ENCODE results near the gene FRAT1. TPM values are rescaled to one million over a fixed set of nuclear protein-coding genes. Genes with fewer than 3 reads are reported as not detected.
"Not testable (repeated sequence)": the region's sequence is repeated elsewhere in the genome, so short reads cannot be mapped to it uniquely, and the experiment has no call there.

The FRAT1 gene
- total RNA-seq, 1 donor from 2014 or later: 1.4 TPM

DNA sequence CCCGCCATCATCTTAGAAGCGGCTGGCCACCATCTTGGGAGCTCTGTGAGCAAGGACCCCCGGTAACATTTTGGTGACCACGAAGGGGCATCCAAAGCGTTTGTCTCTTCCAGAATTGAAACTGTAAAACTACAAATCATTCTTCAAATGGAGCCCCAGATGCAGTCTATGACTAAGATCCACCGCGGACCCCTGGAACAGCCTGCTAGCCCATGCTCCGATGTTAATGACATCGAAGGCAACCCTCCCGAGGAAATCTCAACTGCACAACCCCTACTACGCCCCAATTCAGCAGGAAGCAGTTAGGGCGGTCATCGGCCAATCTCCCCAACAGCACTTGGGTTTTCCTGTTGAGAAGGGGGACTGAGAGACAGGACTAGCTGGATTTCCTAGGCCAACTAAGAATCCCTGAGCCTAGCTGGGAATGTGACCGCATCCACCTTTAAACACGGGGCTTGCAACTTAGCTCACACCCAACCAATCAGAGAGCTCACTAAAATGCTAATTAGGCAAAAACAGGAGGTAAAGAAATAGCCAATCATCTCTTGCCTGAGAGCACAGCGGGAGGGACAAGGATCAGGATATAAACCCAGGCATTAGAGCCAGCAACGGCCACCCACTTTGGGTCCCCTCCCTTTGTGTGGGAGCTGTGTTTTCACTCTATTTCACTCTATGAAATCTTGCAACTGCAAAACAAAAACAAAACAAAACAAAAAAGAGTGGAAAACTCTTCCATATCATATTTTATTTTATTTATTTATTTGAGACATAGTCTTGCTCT lies 28.3 kb upstream of the FRAT1 start:
- not testable (repeated sequence) for H3K4me1 Mint-ChIP-seq (ENCODE audit: low read depth, unreplicated experiment); H3K9me3 ChIP-seq (ENCODE audit: insufficient read depth, low read depth, low read length); H3K27ac Mint-ChIP-seq (ENCODE audit: unreplicated experiment); H3K9me3 Mint-ChIP-seq (ENCODE audit: unreplicated experiment); DNase-seq (ENCODE audit: low read depth); H3K4me1 ChIP-seq (ENCODE audit: insufficient read depth, low read length); H3K36me3 Mint-ChIP-seq (ENCODE audit: low read depth, unreplicated experiment); H3K27ac ChIP-seq (ENCODE audit: low read depth, low read length); H2AFZ ChIP-seq (ENCODE audit: low read depth, low read length); H3K27me3 ChIP-seq (ENCODE audit: insufficient read depth, low read length); H3K36me3 ChIP-seq (ENCODE audit: insufficient read depth, low read length); H4K20me1 ChIP-seq (ENCODE audit: insufficient read depth, low read length); FAIRE-seq; H3K9ac ChIP-seq (ENCODE audit: low read length); H3K27me3 Mint-ChIP-seq (ENCODE audit: low read depth, unreplicated experiment); H3K4me3 ChIP-seq (ENCODE audit: insufficient read depth, low read depth, low read length)
- Histone ChIP-seq H3K79me2 (ENCODE audit: insufficient read depth, low read length) (peaks cover 24% of the 10 kb centered on the region), H3K4me2 (ENCODE audit: low read length) (peak overlapping the region; percentile 88)
- peak overlapping the region; percentile 89 for H3K4me3 Mint-ChIP-seq (ENCODE audit: unreplicated experiment)

DNA sequence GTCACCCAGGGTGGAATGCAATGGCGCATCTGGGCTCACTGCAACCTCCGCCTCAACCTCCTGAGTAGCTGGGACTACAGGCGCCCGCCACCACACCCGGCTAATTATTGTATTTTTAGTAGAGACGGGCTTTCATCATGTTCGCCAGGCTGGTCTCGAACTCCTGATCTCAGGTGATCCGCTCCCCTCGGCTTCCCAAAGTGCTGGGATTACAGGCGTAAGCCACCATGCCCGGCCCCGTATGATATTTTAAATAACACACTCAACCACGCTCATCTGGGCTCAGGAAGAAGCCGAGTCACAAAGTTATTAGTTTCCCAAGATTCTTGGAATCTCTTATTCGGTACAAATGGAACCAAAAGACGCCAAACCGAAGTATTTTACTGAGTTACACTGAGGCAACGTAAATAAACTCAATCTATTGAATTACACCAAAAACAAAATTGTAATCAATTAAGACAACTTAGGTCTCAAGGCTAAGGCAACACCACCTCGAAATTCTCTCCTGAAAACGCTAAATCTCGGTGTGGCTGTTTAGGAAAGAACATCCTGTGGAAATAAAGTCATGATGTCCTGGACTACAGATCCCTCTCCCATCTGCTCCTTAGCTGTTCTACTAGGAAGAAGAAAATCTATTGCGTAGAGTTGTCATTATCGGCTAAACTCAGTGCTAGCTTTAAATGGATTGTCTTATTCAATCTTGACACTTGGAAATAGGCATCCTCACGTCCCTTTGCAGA lies 27.5 kb upstream of the FRAT1 start:
- FAIRE-seq: no peak

DNA sequence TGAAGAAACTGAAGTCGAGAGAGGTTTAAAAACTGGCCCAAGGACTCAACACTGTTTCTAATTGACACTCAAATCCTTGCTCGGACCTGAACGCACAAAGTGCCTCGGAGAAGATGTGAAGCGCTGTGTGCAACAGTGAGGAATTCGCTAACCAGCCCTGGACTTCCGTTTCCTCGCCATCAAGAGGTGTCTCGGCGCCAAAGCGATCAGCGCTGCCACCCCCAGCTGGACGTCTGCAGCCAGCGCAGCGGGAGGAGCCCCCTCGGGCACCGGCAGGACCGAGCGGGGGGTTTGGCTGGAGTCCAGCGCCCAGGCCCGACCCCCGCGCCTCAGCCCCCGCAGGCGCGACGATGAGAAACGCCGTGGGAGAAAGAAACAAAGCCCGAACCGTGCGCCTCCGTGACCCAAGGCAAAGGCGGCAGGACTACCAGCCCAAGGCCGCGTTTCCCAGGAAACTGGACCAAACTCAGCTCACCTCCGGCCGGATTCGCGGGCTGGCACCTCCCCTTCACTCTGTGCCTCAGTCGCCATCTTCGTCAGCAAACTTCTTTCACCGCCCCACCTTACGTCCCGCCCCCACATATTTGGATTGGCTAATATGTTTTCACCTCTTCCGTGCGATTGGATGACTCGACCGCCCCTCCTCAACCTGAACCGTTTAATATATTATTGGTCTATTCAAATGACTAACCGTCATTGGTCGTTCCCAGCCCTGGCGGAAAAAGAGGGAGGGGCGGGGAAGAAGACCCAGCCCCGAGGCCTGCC lies 26.8 kb upstream of the FRAT1 start, which contains the start of gene ARHGAP19:
ARHGAP19 (minus strand) TSS at position 541 of the 765 bp plus-strand sequence; CDS start at position 531, 10 bp downstream.
- peak within 1 kb of the TSS; percentile 88 for H3K4me2 ChIP-seq (ENCODE audit: low read length)
- H3K9me3 ChIP-seq (ENCODE audit: insufficient read depth, low read depth, low read length): no peaks in the 10 kb centered on the region
- no peaks in the 10 kb centered on the region for H3K36me3 Mint-ChIP-seq (ENCODE audit: low read depth, unreplicated experiment)
- peak; percentile 96 for DNase-seq (ENCODE audit: low read depth)
- peak within 1 kb of the TSS; percentile 86 for H3K27ac Mint-ChIP-seq (ENCODE audit: unreplicated experiment)
- peak; percentile 70 for FAIRE-seq
- TF ChIP-seq EZH2 (IDR thresholded peaks at IDR 0.05; ENCODE audit: insufficient read depth, low read length): no peak
- TF ChIP-seq, protein P1, sequence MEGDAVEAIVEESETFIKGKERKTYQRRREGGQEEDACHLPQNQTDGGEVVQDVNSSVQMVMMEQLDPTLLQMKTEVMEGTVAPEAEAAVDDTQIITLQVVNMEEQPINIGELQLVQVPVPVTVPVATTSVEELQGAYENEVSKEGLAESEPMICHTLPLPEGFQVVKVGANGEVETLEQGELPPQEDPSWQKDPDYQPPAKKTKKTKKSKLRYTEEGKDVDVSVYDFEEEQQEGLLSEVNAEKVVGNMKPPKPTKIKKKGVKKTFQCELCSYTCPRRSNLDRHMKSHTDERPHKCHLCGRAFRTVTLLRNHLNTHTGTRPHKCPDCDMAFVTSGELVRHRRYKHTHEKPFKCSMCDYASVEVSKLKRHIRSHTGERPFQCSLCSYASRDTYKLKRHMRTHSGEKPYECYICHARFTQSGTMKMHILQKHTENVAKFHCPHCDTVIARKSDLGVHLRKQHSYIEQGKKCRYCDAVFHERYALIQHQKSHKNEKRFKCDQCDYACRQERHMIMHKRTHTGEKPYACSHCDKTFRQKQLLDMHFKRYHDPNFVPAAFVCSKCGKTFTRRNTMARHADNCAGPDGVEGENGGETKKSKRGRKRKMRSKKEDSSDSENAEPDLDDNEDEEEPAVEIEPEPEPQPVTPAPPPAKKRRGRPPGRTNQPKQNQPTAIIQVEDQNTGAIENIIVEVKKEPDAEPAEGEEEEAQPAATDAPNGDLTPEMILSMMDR (IDR thresholded peaks at IDR 0.05; ENCODE audit: insufficient read depth, low read depth, low read length): no peak
- peak within 1 kb of the TSS; percentile 91 for H2AFZ ChIP-seq (ENCODE audit: low read depth, low read length)
- peak within 1 kb of the TSS; percentile 89 for H3K4me3 Mint-ChIP-seq (ENCODE audit: unreplicated experiment)
- H3K9me3 Mint-ChIP-seq (ENCODE audit: unreplicated experiment): no peaks in the 10 kb centered on the region
- peaks cover 21% of the 10 kb centered on the region for H3K79me2 ChIP-seq (ENCODE audit: insufficient read depth, low read length)
- H3K27me3 Mint-ChIP-seq (ENCODE audit: low read depth, unreplicated experiment): no peaks in the 10 kb centered on the region
- no peaks in the 10 kb centered on the region for H3K36me3 ChIP-seq (ENCODE audit: insufficient read depth, low read length)
- H3K9ac ChIP-seq (ENCODE audit: low read length): peak within 1 kb of the TSS; percentile 88
- H4K20me1 ChIP-seq (ENCODE audit: insufficient read depth, low read length): no peaks in the 10 kb centered on the region
- peaks cover 6% of the 10 kb centered on the region for H3K4me1 Mint-ChIP-seq (ENCODE audit: low read depth, unreplicated experiment)
- H3K27me3 ChIP-seq (ENCODE audit: insufficient read depth, low read length): no peaks in the 10 kb centered on the region
- peak within 1 kb of the TSS; percentile 90 for H3K4me3 ChIP-seq (ENCODE audit: insufficient read depth, low read depth, low read length)
- H3K27ac ChIP-seq (ENCODE audit: low read depth, low read length): peak within 1 kb of the TSS; percentile 91
- no peaks in the 10 kb centered on the region for H3K4me1 ChIP-seq (ENCODE audit: insufficient read depth, low read length)

More for the DNA sequence above, 27.5 kb upstream of the FRAT1 start:
- H3K4me1 ChIP-seq (ENCODE audit: insufficient read depth, low read length): no peaks in the 10 kb centered on the region
- no peaks in the 10 kb centered on the region for H3K9me3 ChIP-seq (ENCODE audit: insufficient read depth, low read depth, low read length)
- H3K9ac ChIP-seq (ENCODE audit: low read length): peak overlapping the region; percentile 88
- peak overlapping the region; percentile 90 for H3K4me3 ChIP-seq (ENCODE audit: insufficient read depth, low read depth, low read length)
- Mint-ChIP-seq H3K27ac (ENCODE audit: unreplicated experiment) (peak overlapping the region; percentile 84), H3K9me3 (ENCODE audit: unreplicated experiment) (no peaks in the 10 kb centered on the region), H3K27me3 (ENCODE audit: low read depth, unreplicated experiment) (no peaks in the 10 kb centered on the region), H3K4me3 (ENCODE audit: unreplicated experiment) (peak overlapping the region; percentile 89), H3K36me3 (ENCODE audit: low read depth, unreplicated experiment) (no peaks in the 10 kb centered on the region), H3K4me1 (ENCODE audit: low read depth, unreplicated experiment) (peaks cover 6% of the 10 kb centered on the region)
- H3K4me2 ChIP-seq (ENCODE audit: low read length): peak overlapping the region; percentile 88
- H4K20me1 ChIP-seq (ENCODE audit: insufficient read depth, low read length): no peaks in the 10 kb centered on the region
- H3K36me3 ChIP-seq (ENCODE audit: insufficient read depth, low read length): no peaks in the 10 kb centered on the region
- no peak for DNase-seq (ENCODE audit: low read depth)
- TF ChIP-seq, protein P1 (IDR thresholded peaks at IDR 0.05; ENCODE audit: insufficient read depth, low read depth, low read length): no peak
- TF ChIP-seq EZH2 (IDR thresholded peaks at IDR 0.05; ENCODE audit: insufficient read depth, low read length): no peak
- no peaks in the 10 kb centered on the region for H3K27me3 ChIP-seq (ENCODE audit: insufficient read depth, low read length)
- peak overlapping the region; percentile 91 for H3K27ac ChIP-seq (ENCODE audit: low read depth, low read length)
- H3K79me2 ChIP-seq (ENCODE audit: insufficient read depth, low read length): peaks cover 22% of the 10 kb centered on the region
- H2AFZ ChIP-seq (ENCODE audit: low read depth, low read length): peak overlapping the region; percentile 91
